HG02588 (cell line): ENCODE measurements around the gene PROS1.

Source experiments
- ATAC-seq: cut with Tn5 transposase; IDR thresholded peaks from one replicate; pipeline ENCODE4 v1.9.1; 2021; ENCODE audit warnings: mild to moderate bottlenecking, moderate library complexity; ENCODE audit not compliant: unreplicated experiment

Gene PROS1

GRCh38 chr3:93973131-93974126 is at the start of gene PROS1:
TSS of gene PROS1 (minus strand) at chr3:93973896. CDS start at chr3:93973749, 147 bp downstream.
- peak; percentile 89 for ATAC-seq

DNA sequence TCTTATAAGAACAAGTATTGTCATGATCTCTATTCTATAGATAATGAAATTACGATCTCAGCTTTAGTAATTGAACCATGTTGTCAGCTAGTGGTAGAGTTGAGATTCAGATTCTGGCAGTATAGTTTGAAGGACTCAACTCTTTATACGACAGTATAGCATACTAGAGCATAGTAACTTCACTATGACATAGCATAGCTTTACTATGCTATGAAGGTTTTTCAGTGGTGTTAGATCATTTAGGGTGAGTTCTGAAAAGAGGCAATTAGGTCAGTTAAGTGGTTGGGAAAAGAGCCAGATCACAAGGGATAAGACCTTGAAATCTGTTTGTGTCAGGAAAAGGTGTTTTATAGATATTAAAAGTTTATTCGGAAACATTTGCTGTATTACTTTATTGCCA is 46.6 kb upstream of the PROS1 start:
- no peak for ATAC-seq

DNA sequence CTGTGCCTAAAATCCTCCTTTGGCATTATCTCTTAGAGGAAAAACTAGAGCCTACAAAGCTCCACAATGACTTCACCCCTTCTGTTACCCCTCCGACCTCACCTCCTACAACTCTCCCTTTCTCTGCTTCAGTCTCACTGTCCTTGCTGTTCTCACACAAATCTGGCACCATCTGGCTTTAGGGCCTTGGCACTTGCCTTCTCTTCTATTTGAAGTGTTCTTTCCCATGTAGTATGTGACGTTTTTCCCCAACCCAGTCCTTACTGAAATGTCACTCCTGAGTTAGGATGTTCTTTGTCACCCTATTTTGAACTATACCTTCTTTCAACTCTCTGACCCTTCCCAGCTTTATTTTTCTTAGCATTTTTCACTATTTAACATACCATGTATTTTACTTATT is 46.0 kb upstream of the PROS1 start:
- no peak for ATAC-seq

DNA sequence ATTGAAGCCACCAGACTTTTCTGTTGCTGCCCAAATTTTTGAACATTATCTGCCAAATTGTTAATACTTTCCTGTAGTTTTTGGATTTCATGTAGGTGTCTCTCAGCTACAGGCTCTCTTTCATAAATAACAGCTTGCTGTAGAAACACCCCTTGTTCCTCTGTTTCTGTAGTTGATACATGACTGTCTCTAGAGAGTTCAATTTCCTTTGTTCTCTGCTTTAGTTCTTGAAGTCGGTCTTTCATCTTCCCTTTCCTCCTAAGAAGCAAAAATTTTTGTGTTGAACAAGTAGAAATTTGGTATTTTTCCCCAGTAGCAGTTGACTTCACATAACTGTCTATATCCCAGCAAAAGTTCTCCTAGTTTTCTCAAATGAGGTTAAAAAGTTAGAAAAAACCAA is 41.3 kb upstream of the PROS1 start:
- no peak for ATAC-seq

DNA sequence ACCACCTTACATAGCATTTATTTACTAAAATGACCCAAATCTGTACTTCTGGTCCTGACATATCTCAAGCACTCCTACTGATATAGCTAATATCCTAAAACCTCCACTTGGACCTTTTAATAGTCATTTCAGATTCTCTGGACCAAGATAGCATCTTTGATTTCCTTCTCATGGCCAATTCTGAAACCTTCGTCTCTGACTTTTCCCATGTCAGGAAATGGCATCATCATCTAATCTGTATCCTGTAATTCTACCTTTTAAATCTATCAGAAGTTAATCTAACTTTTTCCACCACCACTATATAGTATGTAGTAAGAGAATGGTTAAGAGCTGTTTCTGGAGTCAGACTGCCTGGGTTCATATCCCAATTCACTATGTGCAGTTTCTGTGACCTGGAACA is 38.5 kb upstream of the PROS1 start:
- no peak for ATAC-seq

DNA sequence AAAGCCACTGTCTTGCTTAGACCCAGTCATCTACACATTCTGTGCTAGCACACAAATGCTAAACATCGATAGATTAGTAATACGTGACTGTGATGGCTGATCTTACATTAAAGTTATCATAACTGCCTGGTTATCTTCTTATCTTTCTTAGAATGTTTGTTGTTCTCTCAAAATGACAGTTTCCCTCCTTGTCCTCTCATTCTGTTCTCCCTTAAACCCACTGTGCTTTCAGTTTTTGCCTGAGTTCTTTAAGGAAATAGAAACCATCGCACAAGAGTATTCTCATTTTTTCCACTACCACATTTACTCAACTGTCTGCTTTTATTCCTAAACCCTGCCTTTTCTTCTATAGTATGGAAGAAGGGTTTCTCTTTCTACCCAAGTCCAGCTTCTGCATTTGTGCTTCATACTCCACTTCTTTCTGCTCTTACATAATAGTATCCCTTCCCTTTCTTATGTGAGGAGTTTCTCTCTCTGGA is 37.6 kb upstream of the PROS1 start:
- no peak for ATAC-seq

DNA sequence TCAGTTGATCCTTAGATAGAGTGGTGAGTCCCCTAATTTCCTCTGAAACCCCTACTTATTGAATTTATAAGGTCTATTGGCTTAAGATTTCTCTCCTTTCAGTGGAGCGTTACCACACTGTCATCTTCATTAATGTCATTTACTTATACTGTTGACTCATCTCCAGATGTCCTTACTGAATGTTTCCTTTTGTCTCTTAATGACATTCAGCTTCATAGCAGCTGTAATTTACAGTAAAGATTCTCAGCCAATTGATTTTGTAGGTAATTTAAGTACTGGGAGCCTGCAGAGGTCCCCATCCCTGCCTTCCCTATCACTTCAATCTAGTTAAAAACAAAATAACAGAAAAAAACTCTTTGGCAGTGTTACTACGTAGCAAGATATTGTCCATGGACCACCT is 35.9 kb upstream of the PROS1 start:
- no peak for ATAC-seq

DNA sequence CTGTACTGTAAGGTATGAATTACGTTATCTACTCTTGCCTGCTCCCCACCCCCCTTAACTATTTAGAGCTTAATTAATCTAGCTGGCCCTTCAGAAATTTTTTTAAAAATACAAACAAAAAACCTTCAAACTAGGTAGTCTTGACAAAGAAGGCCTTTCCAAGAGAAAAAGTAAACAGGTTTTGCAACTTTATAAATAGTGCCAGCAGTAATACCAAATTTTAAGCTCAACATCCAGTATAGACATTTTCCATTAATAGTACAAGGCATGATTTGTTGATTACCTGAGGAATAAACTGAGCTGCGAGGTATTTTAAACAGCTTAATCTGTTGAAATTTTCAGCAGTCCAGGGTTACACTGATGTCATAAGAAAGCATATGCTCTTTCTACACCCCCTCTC is 34.6 kb upstream of the PROS1 start:
- no peak for ATAC-seq

- ATAC-seq = peak; percentile 95
Measured at GRCh38 chr3:94004301-94004910, 30.7 kb upstream of the PROS1 start.

DNA sequence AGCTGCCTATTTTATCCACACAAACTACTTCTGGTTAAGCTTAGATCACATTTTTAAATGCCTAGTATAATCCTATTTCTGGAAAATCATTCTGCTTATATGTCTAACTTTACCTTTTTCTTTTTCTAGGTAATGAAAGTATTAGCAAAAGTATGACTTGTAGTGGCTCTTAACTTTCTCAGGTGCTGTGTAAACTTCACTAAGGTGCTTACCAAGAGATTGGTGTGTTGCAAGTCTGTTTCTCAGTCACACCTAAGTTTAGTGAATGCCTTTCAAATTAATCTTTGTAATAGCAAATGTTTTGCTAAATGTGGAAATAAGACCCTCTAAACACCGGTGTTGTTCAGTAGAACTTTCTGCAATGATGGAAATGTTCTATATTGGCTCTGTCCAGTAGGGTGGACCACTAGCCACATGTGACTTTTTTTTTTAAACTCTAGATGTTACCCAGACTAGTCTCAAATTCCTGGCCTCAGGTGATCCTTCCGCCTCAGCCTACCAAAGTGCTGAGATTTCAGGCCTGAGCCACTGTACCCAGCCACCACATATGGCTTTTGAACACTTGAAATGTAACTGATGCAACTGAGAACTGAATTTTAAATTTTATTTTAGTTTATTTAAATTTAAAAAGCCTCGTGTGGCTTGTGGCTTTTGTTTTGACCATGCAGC is 28.3 kb upstream of the PROS1 start:
- no peak for ATAC-seq

DNA sequence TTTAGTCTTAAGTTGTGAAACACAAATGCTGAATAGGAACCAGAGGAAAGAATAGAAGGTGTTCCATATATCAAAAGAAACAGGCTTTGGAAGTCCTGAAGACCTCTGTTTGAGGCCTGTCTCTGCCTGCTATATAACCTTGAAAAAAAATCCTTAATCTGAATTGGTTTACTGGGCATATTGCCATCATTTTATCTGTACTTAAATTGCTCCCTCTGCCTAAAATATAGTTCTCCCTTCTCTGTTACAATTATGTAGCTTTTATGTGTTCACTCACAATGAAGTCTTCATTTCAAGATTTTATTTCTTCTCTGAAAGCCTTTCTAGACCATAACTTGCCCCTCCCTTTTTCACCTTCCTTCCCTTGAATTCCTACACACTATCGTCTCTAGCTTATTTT is 27.5 kb upstream of the PROS1 start:
- ATAC-seq = no peak

- ATAC-seq = no peak
Measured at GRCh38 chr3:93994056-93994455, 20.4 kb upstream of the PROS1 start.

GRCh38 chr3:93992207-93992606 is 18.5 kb upstream of the PROS1 start:
- no peak for ATAC-seq

DNA sequence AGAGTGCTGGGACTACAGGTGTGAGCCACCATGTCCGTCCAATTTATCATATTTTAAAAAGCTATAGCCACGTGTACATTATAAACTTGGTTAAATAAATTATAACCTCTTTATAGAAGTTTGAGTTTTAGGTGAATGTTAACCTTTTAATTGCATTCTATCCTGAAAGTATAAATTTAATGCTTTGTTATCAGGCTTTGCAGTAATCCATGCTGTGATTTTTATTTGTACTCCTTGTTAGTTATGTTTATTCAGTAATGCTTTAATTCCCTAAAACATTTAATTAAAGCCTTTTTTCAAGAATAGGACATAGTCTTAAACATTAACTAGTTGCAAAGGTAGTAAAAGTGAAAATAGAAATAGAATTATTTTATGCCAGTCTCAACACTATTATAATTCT is 17.9 kb upstream of the PROS1 start:
- ATAC-seq = no peak

DNA sequence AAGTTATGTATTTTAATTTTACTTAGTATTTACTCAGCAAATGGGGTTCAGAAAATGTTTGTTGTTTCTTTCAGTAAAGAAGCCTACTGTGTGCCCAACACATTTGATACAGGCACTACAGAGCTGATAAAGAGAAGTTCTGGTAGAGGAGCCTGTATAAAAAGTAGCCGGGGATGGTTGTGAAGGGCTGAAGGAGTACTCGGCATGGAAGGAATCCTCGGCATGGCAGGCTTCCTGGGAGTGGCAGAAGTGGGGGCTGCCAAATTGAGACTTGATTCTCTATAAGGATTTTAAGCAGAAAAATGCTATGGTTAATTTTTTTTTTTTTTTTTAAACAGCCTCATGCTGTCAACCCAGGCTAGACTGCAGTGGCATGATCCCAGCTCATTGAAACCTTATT is 15.5 kb upstream of the PROS1 start:
- ATAC-seq = no peak

GRCh38 chr3:93988764-93989163 is 15.1 kb upstream of the PROS1 start:
- no peak for ATAC-seq

- ATAC-seq = no peak
Measured at GRCh38 chr3:93988283-93988682, 14.6 kb upstream of the PROS1 start.

DNA sequence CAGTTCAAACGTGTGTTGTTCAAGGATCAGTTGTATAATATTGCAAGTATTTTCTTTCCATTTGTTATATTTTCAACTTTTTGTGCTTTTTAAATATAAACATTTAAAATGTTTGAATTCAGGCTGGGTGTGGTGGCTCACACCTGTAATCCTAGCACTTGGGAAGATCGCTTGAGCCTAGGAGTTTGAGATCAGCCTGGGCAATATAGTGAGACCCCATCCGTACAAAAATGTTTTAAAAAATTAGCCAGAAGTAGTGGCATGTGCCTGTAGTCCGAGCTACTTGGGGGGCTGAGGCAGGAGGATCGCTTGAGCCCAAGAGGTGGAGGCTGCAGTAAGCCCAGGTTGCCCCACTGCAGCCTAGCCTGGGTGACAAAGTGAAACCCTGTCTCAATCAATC is 10.9 kb upstream of the PROS1 start:
- ATAC-seq = no peak

DNA sequence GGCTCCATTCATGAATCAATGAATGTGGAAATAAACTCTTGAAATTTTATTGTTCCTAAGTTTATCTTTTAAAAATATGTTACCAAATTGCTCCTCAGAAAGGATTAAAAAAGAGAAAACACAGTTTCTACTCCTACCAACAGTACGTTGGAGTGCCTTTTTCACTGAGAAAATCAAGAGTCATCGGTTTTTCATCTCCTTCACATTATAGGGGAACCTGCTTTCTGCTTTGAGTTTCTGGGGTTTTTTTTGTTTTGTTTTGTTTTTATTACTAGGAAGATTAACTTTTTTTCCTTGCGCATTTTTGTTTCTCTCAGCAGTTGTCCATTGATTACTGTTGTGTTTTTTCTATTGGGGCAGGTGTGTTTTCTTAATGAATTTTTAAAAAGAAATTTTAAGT is 9.7 kb upstream of the PROS1 start:
- ATAC-seq = no peak

DNA sequence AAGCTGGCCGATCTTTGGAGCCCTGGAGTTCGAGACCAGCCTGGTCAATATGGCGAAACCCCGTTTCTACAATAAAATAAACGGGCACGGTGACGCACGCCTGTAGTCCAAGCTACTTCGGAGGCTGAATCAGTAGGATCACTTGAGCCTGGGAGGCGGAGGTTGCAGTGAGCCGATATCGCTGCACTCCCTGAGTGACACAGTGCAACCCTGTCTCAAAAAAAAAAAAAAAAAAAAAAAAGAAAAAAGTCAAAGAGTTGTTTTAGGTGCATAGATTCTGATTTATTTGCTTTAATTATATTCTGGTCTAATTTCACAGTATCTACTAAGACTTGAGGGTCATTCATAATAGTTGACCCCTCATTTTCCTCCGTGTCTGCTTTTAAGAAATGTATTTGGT is 8.0 kb upstream of the PROS1 start:
- ATAC-seq = no peak

GRCh38 chr3:93979850-93980676 is 6.4 kb upstream of the PROS1 start, which contains the start of gene ARL13B:
TSS of gene ARL13B (plus strand) at chr3:93980155. CDS start at chr3:93980424, 269 bp downstream.
- ATAC-seq = peak; percentile 100
